HL-60 (cell line): Measurements from ENCODE around the gene IFNAR2.

Source experiments
- DNase-seq, 2 experiments: peaks; one replicate each; pipeline ENCODE4 v3.0.0-alpha.2; 2010 to 2020; ENCODE audit warnings: low read depth in 1 of 2, low spot score in 1 of 2
- H3K27ac ChIP-seq: fragments of 250-450 bp; sonication (Bioruptor Pico); replicated peaks from 2 replicates; pipeline ENCODE4 v1.5.1; 2020; ENCODE audit warnings: mild to moderate bottlenecking, moderate library complexity
- H3K27me3 ChIP-seq: fragments of 250-450 bp; sonication (Bioruptor Pico); 2 replicates; pipeline ENCODE4 v1.5.1; 2021; ENCODE audit warnings: mild to moderate bottlenecking, moderate library complexity; ENCODE audit not compliant: insufficient read depth, poor library complexity, severe bottlenecking
- H3K4me3 ChIP-seq: replicated peaks from 2 replicates; pipeline ENCODE4 v1.5.1; 2011; ENCODE audit warnings: mild to moderate bottlenecking, control low read depth, low read length; ENCODE audit not compliant: insufficient read depth
- CTCF ChIP-seq: IDR thresholded peaks from one replicate; pipeline ENCODE4 v1.5.1; 2011; ENCODE audit warnings: low read length, control low read depth, inconsistent platforms; ENCODE audit not compliant: insufficient read depth
- GABPA ChIP-seq: IDR thresholded peaks from 2 replicates; pipeline ENCODE4 v1.6.1; 2012; ENCODE audit warnings: low read depth
- POLR2AphosphoS5 ChIP-seq: IDR thresholded peaks from 2 replicates; pipeline ENCODE4 v1.6.1; 2012; ENCODE audit warnings: low read depth
- REST ChIP-seq: IDR thresholded peaks from 2 replicates; pipeline ENCODE4 v1.6.1; 2012; ENCODE audit warnings: low read depth; ENCODE audit not compliant: insufficient replicate concordance
- SPI1 ChIP-seq: IDR thresholded peaks from 2 replicates; pipeline ENCODE4 v1.6.1; 2012; ENCODE audit warnings: low read depth, mild to moderate bottlenecking, borderline replicate concordance

The IFNAR2 gene

GRCh38 chr21:33270986-33271385 lies 41.2 kb downstream of the IFNAR2 start:
- Histone ChIP-seq H3K27ac (no peak overlapping the region), H3K4me3 (no peak overlapping the region), H3K27me3 (no peaks in the 10 kb centered on the region)
- DNase-seq = no peak
- TF ChIP-seq CTCF = no peak
- no peak for TF ChIP-seq POLR2AphosphoS5
- no peak for TF ChIP-seq REST
- TF ChIP-seq GABPA = no peak
- TF ChIP-seq SPI1 = no peak

- H3K27me3 ChIP-seq = no peaks in the 10 kb centered on the region
- DNase-seq = no peak
- no peak overlapping the region for H3K4me3 ChIP-seq
- no peak overlapping the region for H3K27ac ChIP-seq
- TF ChIP-seq POLR2AphosphoS5 = no peak
- TF ChIP-seq REST = no peak
- no peak for TF ChIP-seq SPI1
Measured at GRCh38 chr21:33273044-33273443, 43.3 kb downstream of the IFNAR2 start.

- DNase-seq = no peak
- H3K4me3 ChIP-seq = no peak overlapping the region
- no peak overlapping the region for H3K27ac ChIP-seq
- no peaks in the 10 kb centered on the region for H3K27me3 ChIP-seq
- TF ChIP-seq POLR2AphosphoS5 (no peak), SPI1 (no peak), GABPA (no peak), CTCF (no peak), REST (no peak)
Measured at GRCh38 chr21:33278721-33279120, 49.0 kb downstream of the IFNAR2 start.
